Activated T-cell treated with anti-CD3 and anti-CD28 coated beads for 24 hours (primary cell): ENCODE measurements around the gene ZNF761.
"Not testable (repeated sequence)": the region's sequence is repeated elsewhere in the genome, so short reads cannot be mapped to it uniquely, and the experiment has no call there.

Experiments
- DNase-seq: peaks from one replicate; pipeline ENCODE4 v3.0.0-alpha.2; 2020; ENCODE audit warnings: low read depth

The ZNF761 gene

GRCh38 chr19:53460131-53460721 lies 28.4 kb downstream of the ZNF761 start:
- DNase-seq = not testable (repeated sequence)

GRCh38 chr19:53461866-53462265 lies 30.1 kb downstream of the ZNF761 start:
- no peak for DNase-seq

DNA sequence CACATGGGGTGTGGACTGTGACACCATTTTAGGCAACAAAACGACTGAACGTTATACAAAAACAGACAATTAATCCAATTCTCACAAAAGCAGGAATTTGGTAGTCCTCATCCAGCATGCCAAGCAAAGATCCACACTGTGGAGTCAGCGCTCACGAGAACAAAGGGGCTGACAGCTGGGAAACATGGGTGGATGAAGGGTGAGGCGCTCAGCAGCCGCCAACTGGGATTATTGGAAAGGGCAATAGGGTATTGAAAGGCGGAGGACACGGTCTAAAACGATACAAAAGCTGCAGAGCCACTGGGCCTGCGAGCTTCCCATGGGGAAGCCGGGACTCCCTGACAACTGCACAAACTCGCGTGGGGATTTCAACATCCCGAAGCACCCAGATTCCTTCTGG lies 31.1 kb downstream of the ZNF761 start:
- DNase-seq = no peak

- no peak for DNase-seq
These were observed 31.5 kb downstream of the ZNF761 start for GRCh38 chr19:53463263-53463662.

GRCh38 chr19:53466726-53467484 lies 35.1 kb downstream of the ZNF761 start:
- no peak for DNase-seq

GRCh38 chr19:53467485-53468262 lies 35.9 kb downstream of the ZNF761 start, which contains the start of gene ZNF813:
Gene ZNF813, plus strand, starts transcription at chr19:53467733. Its CDS starts 16,090 bp downstream, at chr19:53483823.
- DNase-seq = peak; percentile 95

DNA sequence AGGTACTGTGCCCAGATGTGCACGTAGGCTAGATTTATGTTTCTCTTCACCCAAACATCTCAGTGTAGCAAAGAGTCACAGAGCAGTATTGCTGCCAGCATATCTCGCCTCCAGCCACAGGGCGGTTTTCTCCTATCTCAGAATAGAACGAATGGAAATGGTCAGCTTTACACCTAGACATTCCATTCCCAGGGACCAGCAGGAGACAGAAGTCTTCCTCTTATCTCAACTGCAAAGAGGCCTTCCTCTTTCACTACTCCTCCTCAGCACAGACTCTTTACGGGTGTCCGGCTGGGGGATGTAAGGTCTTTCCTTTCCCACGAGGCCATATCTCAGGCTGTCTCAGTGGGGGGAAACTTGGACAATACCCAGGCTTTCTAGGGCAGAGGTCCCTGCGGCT lies 36.8 kb downstream of the ZNF761 start:
- not testable (repeated sequence) for DNase-seq

DNA sequence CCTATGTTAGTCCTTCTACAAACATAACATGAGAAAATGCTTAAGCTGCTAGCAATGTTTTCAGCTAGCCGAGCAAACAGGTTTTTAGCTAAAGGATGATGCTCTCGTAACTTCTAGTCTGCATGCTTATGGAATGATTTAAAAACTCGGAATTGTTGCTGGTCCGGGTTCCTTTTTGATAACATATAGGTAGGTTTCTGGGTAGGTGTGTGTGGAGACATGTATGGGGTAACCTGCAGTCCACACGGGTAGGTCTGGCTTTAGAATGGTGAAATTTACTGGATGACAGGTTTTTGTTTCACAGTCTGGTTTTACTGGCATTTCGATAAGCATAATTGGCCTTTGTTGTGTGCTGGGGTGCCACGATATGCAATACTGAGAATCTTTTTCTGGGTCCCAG lies 40.1 kb downstream of the ZNF761 start:
- no peak for DNase-seq

DNA sequence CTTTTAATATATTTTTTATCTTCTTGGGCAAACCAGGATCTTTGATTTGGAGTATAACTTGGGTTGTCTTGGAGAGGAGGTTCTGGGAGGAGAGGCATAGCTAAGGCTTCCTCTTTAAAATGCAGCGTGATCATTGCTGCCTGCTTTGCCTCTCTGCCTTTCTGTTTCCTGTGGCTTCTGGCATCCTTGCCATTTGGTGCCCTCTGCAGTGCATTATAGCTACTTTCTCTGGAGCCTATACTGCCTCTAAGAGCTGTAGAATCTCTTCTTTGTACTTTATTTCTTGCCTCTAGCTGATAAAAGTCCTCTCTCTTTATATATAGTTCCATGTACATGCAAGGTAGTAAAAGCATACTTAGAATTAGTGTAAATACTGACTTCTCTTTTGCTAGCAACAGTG lies 43.0 kb downstream of the ZNF761 start:
- not testable (repeated sequence) for DNase-seq

DNA sequence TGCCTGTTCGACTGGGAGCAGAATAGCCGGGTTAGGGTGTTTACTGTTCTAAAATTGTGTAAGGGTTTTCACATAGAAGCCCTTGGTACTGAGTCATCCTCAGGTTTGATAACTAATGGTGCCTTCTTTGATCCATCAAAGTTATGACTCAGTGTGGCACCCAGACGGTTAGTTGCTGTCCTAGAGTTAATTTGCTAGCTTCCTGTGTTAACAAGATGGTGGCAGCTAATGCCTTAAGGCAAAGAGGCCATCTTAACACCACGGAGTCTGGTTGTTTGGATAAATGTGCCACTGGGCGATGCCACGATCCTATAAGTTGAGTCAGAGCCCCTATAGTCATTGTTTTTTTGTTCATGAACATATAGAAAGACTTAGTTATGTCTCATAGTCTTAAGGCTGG lies 43.7 kb downstream of the ZNF761 start:
- DNase-seq = not testable (repeated sequence)

- DNase-seq = not testable (repeated sequence)
These were observed 52.0 kb downstream of the ZNF761 start for GRCh38 chr19:53483751-53484150.

GRCh38 chr19:53485046-53486004 lies 53.5 kb downstream of the ZNF761 start:
- no peak for DNase-seq

DNA sequence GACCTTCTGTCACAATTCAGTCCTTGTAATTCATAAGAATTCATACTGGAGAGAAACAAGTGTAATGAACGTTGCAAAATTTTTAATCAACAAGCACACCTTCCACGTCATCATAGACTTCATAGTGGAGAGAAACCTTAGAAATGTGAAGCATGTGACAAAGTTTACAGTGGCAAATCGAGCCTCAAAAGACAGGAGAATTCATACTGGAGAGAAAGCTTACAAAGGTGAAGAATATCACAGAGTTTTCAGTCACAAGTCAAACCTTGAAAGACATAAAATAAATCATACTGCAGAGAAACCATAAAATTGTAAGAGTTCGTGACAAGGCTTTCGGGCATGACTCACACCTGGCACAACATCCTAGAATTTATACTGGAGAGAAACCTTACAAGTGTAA lies 60.4 kb downstream of the ZNF761 start:
- DNase-seq = no peak

GRCh38 chr19:53497311-53498023 lies 65.7 kb downstream of the ZNF761 start:
- DNase-seq = not testable (repeated sequence)

GRCh38 chr19:53498024-53498395 lies 66.2 kb downstream of the ZNF761 start:
- DNase-seq = not testable (repeated sequence)

DNA sequence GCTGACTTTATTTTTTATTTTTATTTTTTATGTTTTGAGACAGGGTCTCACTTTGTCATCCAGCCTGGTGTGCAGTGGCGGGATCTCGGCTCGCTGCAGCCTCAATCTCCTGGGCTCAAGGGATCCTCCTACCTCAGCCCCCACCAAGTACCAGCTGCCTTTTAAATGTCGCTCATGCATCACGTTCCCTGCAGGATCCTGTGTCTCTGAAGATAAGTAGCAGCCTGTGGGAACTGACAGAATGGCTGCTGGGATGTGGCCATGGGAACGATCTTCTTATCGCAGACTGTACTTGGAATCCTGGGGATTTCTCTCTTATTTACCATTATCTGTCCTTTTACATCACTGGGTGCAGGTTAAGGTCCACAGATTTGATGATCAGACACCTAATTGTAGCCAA lies 71.4 kb downstream of the ZNF761 start:
- DNase-seq = not testable (repeated sequence)

DNA sequence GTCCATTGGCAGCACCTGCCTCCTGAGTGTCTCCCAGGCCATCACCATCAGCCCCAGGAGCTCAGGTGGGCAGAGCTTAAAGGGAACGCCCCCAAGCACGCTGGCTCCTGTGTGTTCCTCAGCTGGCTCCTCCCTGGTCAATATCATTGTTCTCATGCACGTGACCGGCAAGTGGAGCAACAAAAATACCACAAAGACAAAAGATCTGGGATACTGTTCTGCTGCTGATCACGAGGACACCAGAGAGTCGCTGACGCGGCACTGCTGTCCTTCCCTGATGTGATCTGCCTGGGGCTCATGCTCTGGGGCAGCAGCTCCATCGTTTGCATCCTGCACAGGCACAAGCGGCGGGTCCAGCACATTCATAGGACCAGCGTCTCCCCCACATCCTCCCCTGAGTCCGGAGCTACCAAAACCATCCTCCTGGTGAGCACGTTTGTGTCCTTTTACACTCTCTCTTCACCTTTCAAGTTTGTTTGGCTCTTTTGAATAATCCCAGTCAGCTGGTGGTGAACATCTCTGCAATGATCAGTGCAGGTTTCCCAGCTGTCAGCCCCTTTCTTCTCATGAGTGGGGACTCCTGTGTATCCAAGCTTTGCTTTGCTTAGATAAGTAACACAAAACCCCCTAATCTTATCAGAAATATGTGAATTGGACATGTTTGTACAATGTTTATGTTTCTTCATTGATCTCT lies 72.0 kb downstream of the ZNF761 start:
- DNase-seq = not testable (repeated sequence)

DNA sequence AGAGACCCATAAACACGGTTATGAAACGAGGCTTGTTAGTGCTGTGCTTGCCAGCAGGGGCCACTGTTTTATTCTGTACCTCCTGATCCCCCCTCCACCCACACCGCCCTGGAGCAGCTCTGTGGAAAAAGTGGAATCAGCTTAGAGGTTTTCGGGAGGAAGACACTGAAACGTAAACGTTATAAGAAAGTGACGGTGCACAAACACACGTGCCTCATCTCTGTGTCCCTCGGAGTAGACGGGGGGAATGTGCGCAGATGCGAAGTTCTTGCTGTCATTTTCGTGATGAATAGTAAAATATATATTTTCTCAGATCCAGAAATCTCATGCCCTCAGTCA lies 72.5 kb downstream of the ZNF761 start:
- not testable (repeated sequence) for DNase-seq

GRCh38 chr19:53504885-53505284 lies 73.1 kb downstream of the ZNF761 start:
- no peak for DNase-seq

- no peak for DNase-seq
These were observed 74.9 kb downstream of the ZNF761 start for GRCh38 chr19:53506728-53507127.
